B cell (primary cell): ENCODE data around the gene SDK1. TPM values are rescaled to one million over a fixed set of nuclear protein-coding genes. Genes with fewer than 3 reads are reported as not detected.

Experiments
- ATAC-seq: fragments of 200-7000 bp; cut with Tn5 transposase; one replicate; pipeline ENCODE4 v1.10.0; 2021; ENCODE audit warnings: low read depth, mild to moderate bottlenecking, moderate number of reproducible peaks, moderate library complexity
- CTCF ChIA-PET: fragments of 350-600 bp; sonication (Branson Sonifier 250); formaldehyde crosslinking; loops from one replicate; lab custom pipeline; 2021; ENCODE audit warnings: antibody characterized with exemption, inconsistent platforms; lab: Charles Lee
- POLR2A ChIA-PET: fragments of 350-600 bp; sonication (Branson Sonifier 250); formaldehyde crosslinking; loops from one replicate; lab custom pipeline; 2021; ENCODE audit warnings: antibody characterized with exemption; lab: Charles Lee
- DNase-seq: peaks from one replicate; pipeline ENCODE4 v3.0.0; 2013
- H2AFZ ChIP-seq: 2 replicates; pipeline ENCODE4 v1.6.1; 2012; ENCODE audit warnings: mild to moderate bottlenecking, low read depth, low read length; ENCODE audit not compliant: insufficient read depth, poor library complexity, severe bottlenecking
- H3K27ac ChIP-seq, 2 donors: 1 replicate in 1 of 2; 2 replicates in 1 of 2; pipeline ENCODE4 v1.5.1; 2012 to 2013; ENCODE audit warnings: low read length in 2 of 2, mild to moderate bottlenecking in 2 of 2, moderate library complexity in 1 of 2
- H3K27me3 ChIP-seq, 4 experiments: fragments of 200-600 bp in 1 of 4; sonication (generic) in 1 of 4; replicated peaks in 1 of 4; 1 replicate in 2 of 4; 2 replicates in 2 of 4; pipeline versions ENCODE4 v1.6.1 to v1.7.0; 2013 to 2016; ENCODE audit warnings: low read length in 3 of 4, mild to moderate bottlenecking in 2 of 4, mixed read lengths in 1 of 4, moderate library complexity in 1 of 4; ENCODE audit not compliant: insufficient read depth in 4 of 4, control insufficient read depth in 3 of 4; ENCODE audit errors: control extremely low read depth in 1 of 4
- H3K36me3 ChIP-seq, 2 experiments: replicated peaks in 1 of 2; 1 replicate in 1 of 2; 2 replicates in 1 of 2; pipeline versions ENCODE4 v1.6.1 to v1.7.1; 2013; ENCODE audit warnings: low read length in 1 of 2; ENCODE audit not compliant: insufficient read depth in 2 of 2, control insufficient read depth in 1 of 2; ENCODE audit errors: control extremely low read depth in 1 of 2, extremely low read depth in 1 of 2
- H3K4me1 ChIP-seq, 2 donors: fragments of 200-600 bp in 1 of 2; sonication (generic) in 1 of 2; 1 replicate in 1 of 2; 2 replicates in 1 of 2; pipeline versions ENCODE4 v1.5.1 to v1.6.1; 2013 to 2017; ENCODE audit warnings: low read length in 2 of 2; ENCODE audit not compliant: control insufficient read depth in 2 of 2, insufficient read depth in 2 of 2
- H3K4me2 ChIP-seq: replicated peaks from 2 replicates; pipeline ENCODE3; 2012; ENCODE audit warnings: mild to moderate bottlenecking, low read depth, low read length; ENCODE audit not compliant: poor library complexity, severe bottlenecking
- H3K4me3 ChIP-seq, 5 experiments: fragments of 200-600 bp in 1 of 5; sonication (generic) in 1 of 5; 1 replicate in 3 of 5; 2 replicates in 2 of 5; pipeline versions ENCODE4 v1.5.1 to v1.7.0; 2011 to 2016; ENCODE audit warnings: low read length in 4 of 5, mild to moderate bottlenecking in 4 of 5, low read depth in 2 of 5, control low read depth in 1 of 5, moderate library complexity in 1 of 5; ENCODE audit not compliant: insufficient read depth in 1 of 5; ENCODE audit errors: control extremely low read depth in 1 of 5, extremely low read depth in 1 of 5
- H3K79me2 ChIP-seq: fragments of 200-600 bp; sonication (generic); one replicate; pipeline ENCODE4 v1.6.0; 2016; ENCODE audit warnings: low read length; ENCODE audit not compliant: control insufficient read depth, insufficient read depth
- H3K9ac ChIP-seq: fragments of 200-600 bp; sonication (generic); 2 replicates; pipeline ENCODE4 v1.6.1; 2017; ENCODE audit warnings: mild to moderate bottlenecking, low read length, moderate library complexity
- H3K9me3 ChIP-seq, 3 donors: one replicate each; pipeline versions ENCODE4 v1.6.1 to v1.7.1; 2013; ENCODE audit warnings: low read length in 2 of 3; ENCODE audit not compliant: control insufficient read depth in 2 of 3, insufficient read depth in 1 of 3; ENCODE audit errors: control extremely low read depth in 1 of 3
- H4K20me1 ChIP-seq: 2 replicates; pipeline ENCODE4 v1.6.0; 2012; ENCODE audit warnings: mild to moderate bottlenecking, low read length; ENCODE audit not compliant: insufficient read depth, control insufficient read depth, poor library complexity, severe bottlenecking
- H3K27ac Mint-ChIP-seq: one replicate; pipeline ENCODE4 v1.8.0; 2021; ENCODE audit warnings: mixed read lengths
- H3K27me3 Mint-ChIP-seq: one replicate; pipeline ENCODE4 v1.8.0; 2021; ENCODE audit warnings: mixed read lengths
- H3K4me1 Mint-ChIP-seq: one replicate; pipeline ENCODE4 v1.8.0; 2021; ENCODE audit warnings: mixed read lengths
- H3K4me3 Mint-ChIP-seq: one replicate; pipeline ENCODE4 v1.8.0; 2021; ENCODE audit warnings: mixed read lengths
- H3K9me3 Mint-ChIP-seq: one replicate; pipeline ENCODE4 v1.8.0; 2022; ENCODE audit warnings: mixed read lengths; ENCODE audit not compliant: insufficient read depth
- CTCF ChIP-seq: fragments of 200-600 bp; IDR thresholded peaks from one replicate; pipeline ENCODE4 v1.8.0; 2022; ENCODE audit warnings: antibody characterized with exemption, mild to moderate bottlenecking
- EZH2 ChIP-seq: IDR thresholded peaks from 2 replicates; pipeline ENCODE4 v1.6.1; 2012; ENCODE audit warnings: borderline replicate concordance, low read depth, mild to moderate bottlenecking, moderate library complexity, low read length; ENCODE audit not compliant: insufficient read depth, poor library complexity, severe bottlenecking
- WGBS: methylation state at CpG from one replicate; pipeline ENCODE4 v1.1.5; 2013; ENCODE audit warnings: missing lambda C conversion rate; ENCODE audit not compliant: insufficient coverage; 5-methylcytosine and 5-hydroxymethylcytosine counted together
- intact Hi-C: fragments of 100-400 bp; cut with micrococcal nuclease; formaldehyde crosslinking; loops from one replicate; pipeline ENCODE4 v1.10.0; 2022
- polyA plus RNA-seq: library from polyadenylated mRNA; depleted of rRNA; stranded (reverse); fragments of >200 nt; gene quantifications from 2 replicates; pipeline ENCODE4 v1.2.3, GENCODE V29; 2012
- total RNA-seq, 2 donors: library from RNA; stranded (reverse); fragments of 120-200 nt in 1 of 2; gene quantifications; 1 replicate in 1 of 2; 2 replicates in 1 of 2; pipeline versions ENCODE4 v1.2.3 to v1.2.4, GENCODE V29; 2013 to 2022

Gene SDK1
- total and polyA plus RNA-seq, 2 donors (not counting 1 experiment from before 2014, with no cell fraction given), result 0.73 to 2.0 TPM

DNA sequence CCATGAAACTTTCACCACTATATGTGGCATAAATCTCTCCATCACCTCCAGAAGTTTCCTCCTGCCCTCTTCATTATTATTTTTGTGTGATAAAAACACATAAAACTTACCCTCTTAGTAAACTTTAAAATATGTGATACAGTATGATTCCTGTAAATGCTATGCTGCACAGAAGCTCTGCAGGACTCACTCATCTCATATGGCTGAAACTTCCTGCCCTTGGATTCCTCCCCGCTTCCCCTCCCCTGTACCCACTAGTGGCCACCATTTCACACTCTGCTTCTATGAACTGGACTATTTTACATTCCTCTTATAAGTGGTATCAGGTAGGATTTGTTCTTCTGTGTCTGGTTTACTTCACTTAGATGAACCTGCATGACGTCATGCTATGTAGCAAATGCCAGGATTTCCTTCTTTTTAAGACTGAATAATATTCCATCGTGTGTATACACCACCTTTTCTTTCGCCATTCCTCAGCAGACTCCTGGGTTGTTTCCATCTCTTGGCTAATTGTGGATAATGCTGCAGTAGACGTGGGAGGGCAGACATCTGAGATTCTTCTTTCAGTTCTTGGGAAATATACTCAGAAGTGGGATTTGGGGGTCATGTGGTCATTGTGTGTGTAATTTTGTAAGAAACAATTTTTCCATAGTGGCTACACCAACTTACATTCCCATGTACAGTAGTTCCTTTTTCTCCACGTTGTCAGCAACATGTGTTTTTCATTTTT, 335.2 kb downstream of the SDK1 start:
- Mint-ChIP-seq H3K4me3 (no peak overlapping the region), H3K9me3 (peaks cover 3% of the 10 kb centered on the region)

More for the DNA sequence above, 335.2 kb downstream of the SDK1 start:
- Mint-ChIP-seq H3K4me1 (no peaks in the 10 kb centered on the region), H3K27me3 (peaks cover 30% of the 10 kb centered on the region), H3K27ac (no peak overlapping the region)
- Histone ChIP-seq H3K4me1 (no peaks in the 10 kb centered on the region), H3K27ac (no peak overlapping the region), H3K79me2 (no peaks in the 10 kb centered on the region), H3K4me3 (no peak overlapping the region), H2AFZ (no peak overlapping the region), H3K27me3 (no peaks in the 10 kb centered on the region), H4K20me1 (no peaks in the 10 kb centered on the region), H3K36me3 (no peaks in the 10 kb centered on the region), H3K9ac (no peak overlapping the region), H3K4me2 (no peak overlapping the region), H3K9me3 (peaks cover 0 to 2% (median 0%) of the 10 kb centered on the region in 3 donors)
- intact Hi-C loops, result no loop called here
- no peak for ATAC-seq
- no CpG with 5 or more reads among the region's 6 CpGs for WGBS
- DNase-seq, result no peak
- POLR2A ChIA-PET, result no interaction called here
- CTCF ChIA-PET, result interaction anchor here (1.5 kb wide), 1 partner anchor 14 kb away, joined by 3 read pairs; no protein-coding TSS in a partner anchor
- TF ChIP-seq CTCF (no peak), EZH2 (no peak)
